NB4 (cell line): Measurements from ENCODE around the gene CHST1.

ENCODE experiments used
- DNase-seq: peaks from one replicate; pipeline ENCODE4 v3.0.0; 2010; ENCODE audit warnings: low read depth
- H3K4me3 ChIP-seq: one replicate; pipeline ENCODE4 v1.5.1; 2011; ENCODE audit warnings: mild to moderate bottlenecking, low read depth, low read length, moderate library complexity
- MYC ChIP-seq: IDR thresholded peaks from 2 replicates; pipeline ENCODE4 v1.6.1; 2011; ENCODE audit warnings: low read depth, low read length
- POLR2A ChIP-seq: IDR thresholded peaks from 2 replicates; pipeline ENCODE4 v1.6.1; 2011; ENCODE audit warnings: mild to moderate bottlenecking; ENCODE audit not compliant: insufficient read length; ENCODE audit errors: extremely low read depth
- TF ChIP-seq, protein P1 (sequence below): IDR thresholded peaks from 2 replicates; pipeline ENCODE4 v1.6.1; 2011; ENCODE audit warnings: low read depth, low read length
- TF ChIP-seq, protein P2 (sequence below): IDR thresholded peaks from one replicate; pipeline ENCODE4 v1.5.1; 2012; ENCODE audit warnings: low read depth, low read length

CHST1 gene

DNA sequence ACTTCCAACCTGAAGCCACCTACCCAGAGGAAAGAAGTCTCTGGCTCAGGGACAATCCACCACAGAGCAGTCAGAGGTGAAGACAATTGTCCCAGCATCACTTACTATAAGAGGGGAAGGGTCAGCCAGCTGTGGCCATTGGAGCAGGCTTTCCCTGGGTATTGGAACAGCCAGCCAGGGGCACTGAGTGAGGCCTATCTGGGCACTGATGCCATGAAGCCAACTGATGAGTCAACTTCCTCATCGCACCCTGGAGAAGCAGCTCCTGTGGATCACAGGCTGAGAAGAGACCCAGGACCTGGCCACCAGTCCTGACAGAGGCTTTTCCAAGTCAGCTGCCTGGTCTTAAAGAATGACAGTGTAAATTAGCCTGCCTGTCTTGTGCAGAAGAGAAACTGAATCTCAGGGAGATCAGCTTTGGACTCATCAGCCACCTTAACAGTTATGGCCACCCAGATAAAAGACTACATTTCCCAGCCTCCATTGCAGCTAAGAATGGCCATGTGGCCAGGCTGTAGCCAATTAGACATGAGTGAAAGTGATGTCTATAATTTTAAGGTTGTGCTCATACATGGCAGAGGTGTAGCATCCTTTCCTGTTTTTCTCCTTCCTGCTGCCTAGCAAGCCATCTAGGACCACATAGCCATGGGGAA, 19.0 kb downstream of the CHST1 start:
- DNase-seq = no peak
- TF ChIP-seq, protein P1, sequence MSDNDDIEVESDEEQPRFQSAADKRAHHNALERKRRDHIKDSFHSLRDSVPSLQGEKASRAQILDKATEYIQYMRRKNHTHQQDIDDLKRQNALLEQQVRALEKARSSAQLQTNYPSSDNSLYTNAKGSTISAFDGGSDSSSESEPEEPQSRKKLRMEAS = no peak
- TF ChIP-seq POLR2A = no peak
- TF ChIP-seq MYC = no peak
- TF ChIP-seq, protein P2, sequence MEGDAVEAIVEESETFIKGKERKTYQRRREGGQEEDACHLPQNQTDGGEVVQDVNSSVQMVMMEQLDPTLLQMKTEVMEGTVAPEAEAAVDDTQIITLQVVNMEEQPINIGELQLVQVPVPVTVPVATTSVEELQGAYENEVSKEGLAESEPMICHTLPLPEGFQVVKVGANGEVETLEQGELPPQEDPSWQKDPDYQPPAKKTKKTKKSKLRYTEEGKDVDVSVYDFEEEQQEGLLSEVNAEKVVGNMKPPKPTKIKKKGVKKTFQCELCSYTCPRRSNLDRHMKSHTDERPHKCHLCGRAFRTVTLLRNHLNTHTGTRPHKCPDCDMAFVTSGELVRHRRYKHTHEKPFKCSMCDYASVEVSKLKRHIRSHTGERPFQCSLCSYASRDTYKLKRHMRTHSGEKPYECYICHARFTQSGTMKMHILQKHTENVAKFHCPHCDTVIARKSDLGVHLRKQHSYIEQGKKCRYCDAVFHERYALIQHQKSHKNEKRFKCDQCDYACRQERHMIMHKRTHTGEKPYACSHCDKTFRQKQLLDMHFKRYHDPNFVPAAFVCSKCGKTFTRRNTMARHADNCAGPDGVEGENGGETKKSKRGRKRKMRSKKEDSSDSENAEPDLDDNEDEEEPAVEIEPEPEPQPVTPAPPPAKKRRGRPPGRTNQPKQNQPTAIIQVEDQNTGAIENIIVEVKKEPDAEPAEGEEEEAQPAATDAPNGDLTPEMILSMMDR = no peak
- H3K4me3 ChIP-seq = no peak overlapping the region

GRCh38 chr11:45644981-45645889, 20.2 kb downstream of the CHST1 start:
- no peak overlapping the region for H3K4me3 ChIP-seq
- DNase-seq = no peak
- TF ChIP-seq, protein P2 = no peak
- TF ChIP-seq MYC (no peak), POLR2A (no peak)
- TF ChIP-seq, protein P1 = no peak

GRCh38 chr11:45643598-45644260, 21.7 kb downstream of the CHST1 start:
- H3K4me3 ChIP-seq = no peak overlapping the region
- TF ChIP-seq, protein P2 = no peak
- TF ChIP-seq, protein P1 = no peak
- TF ChIP-seq MYC = no peak
- TF ChIP-seq POLR2A = no peak
- no peak for DNase-seq

- no peak overlapping the region for H3K4me3 ChIP-seq
- TF ChIP-seq, protein P2 = no peak
- TF ChIP-seq POLR2A (no peak), MYC (no peak)
- TF ChIP-seq, protein P1 = no peak
- DNase-seq = no peak
These were observed 23.5 kb downstream of the CHST1 start for GRCh38 chr11:45641961-45642360.

DNA sequence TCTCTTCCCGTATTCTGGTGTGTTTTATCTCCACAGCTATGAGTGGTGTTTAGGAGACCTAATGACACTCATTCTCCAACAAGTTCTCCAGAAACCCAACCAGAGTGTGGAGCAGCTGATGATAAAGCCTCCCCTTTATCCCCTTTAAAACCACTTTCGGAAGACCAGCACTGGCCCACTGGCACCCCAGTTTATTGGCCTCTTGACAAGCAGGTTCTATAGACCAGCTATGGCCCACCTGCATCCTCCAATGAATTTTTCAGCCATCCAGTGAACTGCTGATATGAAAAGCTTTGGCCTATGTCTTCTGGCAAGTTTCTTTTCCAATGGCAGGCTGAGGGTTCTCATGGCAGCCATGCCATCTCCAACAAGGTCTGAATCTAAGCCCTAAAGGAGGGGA, 27.4 kb downstream of the CHST1 start:
- no peak for DNase-seq

DNA sequence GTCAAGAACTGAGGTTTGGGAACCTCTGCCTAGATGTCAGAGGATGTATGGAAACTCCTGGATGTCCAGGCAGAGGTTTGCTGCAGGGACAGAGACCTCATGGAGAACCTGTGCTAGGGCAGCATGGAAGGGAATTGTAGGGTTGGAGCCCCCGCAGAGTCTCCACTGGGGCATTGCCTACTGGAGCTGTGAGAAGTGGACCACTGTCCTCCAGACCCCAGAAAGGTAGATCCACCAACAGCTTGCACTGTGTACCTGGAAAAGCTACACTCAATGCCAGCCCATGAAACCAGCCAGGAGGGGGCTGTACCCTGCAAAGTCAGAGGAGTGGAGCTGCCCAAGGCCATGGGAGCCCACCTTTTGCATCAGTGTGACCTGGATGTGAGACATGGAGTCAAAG, 29.5 kb downstream of the CHST1 start:
- no peak for DNase-seq
- TF ChIP-seq MYC (no peak), POLR2A (no peak)
- TF ChIP-seq, protein P1 = no peak
- TF ChIP-seq, protein P2 = no peak
- H3K4me3 ChIP-seq = no peak overlapping the region

More for the DNA sequence above, 27.4 kb downstream of the CHST1 start:
- TF ChIP-seq, protein P1 = no peak
- no peak overlapping the region for H3K4me3 ChIP-seq
